HG02678 (cell line): ENCODE results near the gene SNAP29.

ENCODE experiments used
- ATAC-seq: cut with Tn5 transposase; IDR thresholded peaks from one replicate; pipeline ENCODE4 v1.9.1; 2021; ENCODE audit warnings: mild to moderate bottlenecking, moderate library complexity; ENCODE audit not compliant: unreplicated experiment

The SNAP29 gene

DNA sequence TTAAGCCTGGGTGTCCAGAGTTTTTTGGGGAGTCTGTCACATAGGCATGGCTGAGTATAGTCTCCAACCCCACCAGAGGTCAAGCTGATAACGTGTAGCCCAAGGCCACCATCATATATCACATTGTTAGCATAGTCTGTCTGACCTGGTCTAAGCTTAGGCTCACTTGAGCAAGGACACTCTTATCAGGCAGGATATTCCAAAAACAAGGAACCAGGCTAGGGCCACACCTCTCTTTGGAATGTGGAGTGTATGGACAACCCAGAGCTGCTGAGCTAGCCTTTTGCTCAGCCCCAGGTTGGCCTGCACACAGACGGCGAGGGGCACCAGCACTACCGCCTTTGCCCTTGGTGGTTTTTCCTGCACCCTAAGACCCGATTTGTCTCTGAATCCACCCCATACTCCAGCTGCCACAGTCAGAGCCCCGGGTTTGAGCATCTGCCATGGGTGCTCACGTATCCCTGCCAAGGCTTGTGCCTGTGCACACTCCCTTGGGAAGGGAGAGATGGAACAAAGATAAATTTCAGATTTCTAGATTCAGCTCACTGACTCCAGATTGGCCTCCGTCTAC is 7.2 kb downstream of the SNAP29 start:
- ATAC-seq: no peak

DNA sequence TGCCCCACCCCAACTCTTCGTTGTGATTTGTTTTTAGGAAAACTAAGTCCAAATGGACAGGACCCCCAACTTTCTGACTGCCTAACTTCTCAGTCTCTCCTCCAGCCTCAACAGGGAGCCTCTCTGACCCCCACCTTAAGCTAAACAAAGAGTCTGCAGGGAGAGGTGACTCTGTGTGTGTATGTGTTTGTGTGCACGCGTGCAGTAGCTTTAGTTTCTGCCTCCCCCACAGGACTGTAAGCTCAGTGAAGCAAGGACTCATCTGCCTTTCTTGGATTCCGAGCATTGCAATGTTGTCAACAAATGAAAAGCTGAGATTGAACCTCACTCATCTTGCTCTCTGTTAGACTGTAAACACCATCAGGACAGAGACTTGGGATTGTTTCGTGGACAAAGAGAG is 7.9 kb downstream of the SNAP29 start:
- ATAC-seq: no peak

GRCh38 chr22:20867179-20868024 is 8.6 kb downstream of the SNAP29 start:
- no peak for ATAC-seq

DNA sequence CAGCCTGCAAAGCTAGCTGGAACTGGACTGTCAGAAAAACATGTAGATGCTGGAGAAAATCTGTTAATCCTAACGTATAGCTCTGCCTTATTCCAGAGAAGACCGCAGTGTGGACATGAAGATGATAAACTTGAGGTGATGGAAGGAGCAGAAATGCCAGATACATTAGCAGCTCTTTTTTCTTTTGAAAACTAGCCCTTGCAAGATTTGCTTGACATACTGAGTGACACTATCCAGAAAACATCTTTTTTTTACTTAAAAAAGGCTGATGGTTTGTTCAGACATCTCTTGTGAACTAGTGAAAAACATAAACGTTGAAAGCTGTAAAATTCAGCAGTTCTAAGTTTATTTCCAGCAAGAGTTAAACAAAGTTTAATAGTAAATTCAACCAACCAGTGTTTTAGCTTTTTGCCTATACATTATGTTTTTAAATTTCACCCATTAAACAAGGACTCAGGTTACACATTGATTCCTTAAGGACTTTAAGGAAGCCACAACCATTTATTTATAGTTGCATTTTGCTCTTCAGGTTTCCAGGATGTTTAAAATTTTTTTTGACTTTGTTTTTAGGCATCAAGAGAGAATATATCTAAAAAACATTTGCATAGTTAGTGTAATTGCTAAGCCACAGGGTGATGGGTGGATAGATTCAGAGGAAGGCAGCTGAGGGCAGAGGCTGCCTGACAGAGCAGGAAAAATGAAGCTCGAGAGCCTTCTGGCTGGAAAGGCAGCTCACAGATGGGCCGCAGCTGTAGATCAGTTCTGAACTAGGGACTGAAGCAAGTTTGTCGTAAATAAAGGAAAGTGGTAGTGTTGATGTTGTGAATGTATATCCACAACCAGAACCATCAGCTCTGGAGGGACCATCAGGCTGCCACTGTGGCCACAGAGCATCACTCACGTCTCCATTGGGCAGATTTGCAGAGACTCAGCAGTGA is 9.5 kb downstream of the SNAP29 start:
- ATAC-seq: no peak

DNA sequence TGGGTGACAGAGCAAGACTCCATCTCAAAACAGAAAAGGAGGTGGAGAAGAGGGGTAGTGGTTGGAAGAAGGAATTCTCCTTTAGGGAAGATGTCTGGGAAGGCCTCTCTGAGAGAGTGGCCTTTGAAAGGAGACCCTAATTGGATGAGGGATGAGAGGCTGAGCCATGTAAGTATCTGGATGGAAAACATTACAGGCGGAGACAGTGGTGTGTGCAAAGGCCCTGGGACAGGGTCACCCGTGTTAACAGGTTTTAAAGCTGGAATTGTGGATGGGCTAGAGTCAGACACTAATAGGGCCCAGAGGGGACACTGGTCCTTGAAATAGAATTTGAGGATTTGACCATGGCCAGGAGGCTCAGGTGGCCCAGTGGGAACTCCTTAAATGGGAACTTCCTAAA is 10.4 kb downstream of the SNAP29 start:
- ATAC-seq: no peak

DNA sequence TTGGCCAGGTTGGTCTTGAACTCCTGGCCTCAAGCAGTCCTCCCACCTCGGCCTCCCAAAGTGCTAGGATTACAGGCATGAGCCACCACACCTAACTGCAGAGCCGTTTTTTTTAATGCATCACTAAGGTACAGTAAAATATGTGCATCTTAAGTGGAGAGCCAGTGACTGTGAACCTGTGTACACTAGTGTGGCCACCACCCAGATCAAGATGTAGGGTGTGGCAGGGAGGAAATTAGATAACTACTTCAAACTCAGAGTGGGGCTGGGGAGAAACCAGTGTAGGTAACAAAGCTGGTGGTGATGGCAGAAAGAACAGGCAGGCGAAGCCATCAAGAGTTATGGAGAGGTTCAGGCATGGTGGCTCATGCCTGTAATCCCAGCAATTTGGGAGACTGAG is 14.4 kb downstream of the SNAP29 start:
- no peak for ATAC-seq

DNA sequence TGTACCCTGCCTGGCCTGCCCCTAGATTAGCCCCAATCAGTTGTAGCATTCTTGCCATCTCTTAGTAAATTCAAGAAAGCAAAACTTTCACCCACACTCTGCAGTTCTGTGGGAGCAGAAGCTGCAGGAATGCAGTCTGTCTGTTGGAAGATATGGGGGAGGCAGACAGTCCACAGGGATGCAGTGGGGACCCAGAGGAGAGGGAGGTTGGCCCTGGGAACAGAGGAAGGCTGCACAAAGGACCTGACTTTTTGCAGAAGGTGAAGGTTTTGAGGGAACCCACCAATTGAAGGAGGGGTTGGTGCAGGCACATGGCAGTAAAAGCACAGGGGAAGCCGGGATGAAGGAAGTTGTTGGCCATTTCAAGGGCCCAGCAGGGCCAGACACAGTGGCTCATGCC is 16.5 kb downstream of the SNAP29 start:
- ATAC-seq: no peak

GRCh38 chr22:20877715-20878114 is 18.9 kb downstream of the SNAP29 start:
- no peak for ATAC-seq

DNA sequence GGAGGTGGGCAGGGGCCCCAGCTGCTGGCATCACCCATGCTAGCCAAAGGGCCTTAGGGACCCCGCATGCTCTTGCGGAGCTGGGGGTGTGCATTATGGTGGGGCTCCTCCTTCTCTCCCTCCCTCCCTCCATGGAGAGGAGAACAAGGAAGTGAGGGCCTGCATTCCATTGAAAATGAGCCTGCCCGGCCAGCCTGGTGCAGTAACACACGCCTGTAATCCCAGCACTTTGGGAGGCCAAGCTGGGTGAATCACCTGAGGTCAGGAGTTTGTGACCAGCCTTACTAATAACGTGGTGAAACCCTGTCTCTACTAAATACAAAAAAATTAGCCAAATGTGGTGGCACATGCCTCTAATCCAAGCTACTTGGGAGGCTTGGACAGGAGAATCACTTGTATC is 22.4 kb downstream of the SNAP29 start:
- ATAC-seq: no peak

GRCh38 chr22:20881869-20882815 is 23.3 kb downstream of the SNAP29 start:
- ATAC-seq: no peak

DNA sequence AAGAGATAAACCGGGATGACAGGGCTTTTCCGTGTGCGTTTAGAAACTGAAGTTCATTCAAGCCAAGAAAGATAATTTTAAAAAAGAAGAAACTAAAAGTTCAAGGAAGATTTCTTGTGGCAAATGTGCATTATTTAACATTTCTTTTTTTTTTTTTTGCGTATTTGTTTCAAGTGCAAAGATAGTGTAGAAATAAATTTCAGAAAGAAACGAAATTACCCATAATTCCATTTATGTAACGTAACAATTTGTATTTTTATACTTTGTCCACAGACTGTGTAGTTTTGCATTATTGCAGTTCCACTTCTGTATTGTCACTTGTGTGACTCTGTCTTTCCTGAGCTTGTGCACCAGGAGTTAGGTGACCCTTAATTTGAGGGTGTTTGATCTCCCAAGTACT is 24.0 kb downstream of the SNAP29 start:
- no peak for ATAC-seq

DNA sequence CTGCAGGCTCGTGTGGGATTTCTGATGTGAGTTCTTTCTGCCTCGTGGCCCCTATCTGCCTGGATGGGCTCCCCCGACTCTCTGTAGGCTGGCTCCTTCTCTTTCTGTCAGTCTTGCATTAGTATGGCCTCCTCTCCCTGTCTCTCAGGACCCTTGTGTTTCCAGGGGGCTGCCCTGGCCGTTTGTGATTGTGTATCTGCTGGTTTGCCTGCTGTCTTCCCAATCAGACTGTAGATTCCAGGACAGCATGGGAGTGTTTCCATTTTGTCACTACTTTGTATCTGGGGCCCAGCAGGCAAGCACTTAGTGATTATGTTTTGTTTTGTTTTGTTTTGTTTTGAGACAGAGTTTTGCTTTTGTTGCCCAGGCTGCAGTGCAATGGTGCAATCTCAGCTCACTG is 25.6 kb downstream of the SNAP29 start:
- no peak for ATAC-seq

GRCh38 chr22:20885017-20885556 is 26.3 kb downstream of the SNAP29 start:
- ATAC-seq: no peak

DNA sequence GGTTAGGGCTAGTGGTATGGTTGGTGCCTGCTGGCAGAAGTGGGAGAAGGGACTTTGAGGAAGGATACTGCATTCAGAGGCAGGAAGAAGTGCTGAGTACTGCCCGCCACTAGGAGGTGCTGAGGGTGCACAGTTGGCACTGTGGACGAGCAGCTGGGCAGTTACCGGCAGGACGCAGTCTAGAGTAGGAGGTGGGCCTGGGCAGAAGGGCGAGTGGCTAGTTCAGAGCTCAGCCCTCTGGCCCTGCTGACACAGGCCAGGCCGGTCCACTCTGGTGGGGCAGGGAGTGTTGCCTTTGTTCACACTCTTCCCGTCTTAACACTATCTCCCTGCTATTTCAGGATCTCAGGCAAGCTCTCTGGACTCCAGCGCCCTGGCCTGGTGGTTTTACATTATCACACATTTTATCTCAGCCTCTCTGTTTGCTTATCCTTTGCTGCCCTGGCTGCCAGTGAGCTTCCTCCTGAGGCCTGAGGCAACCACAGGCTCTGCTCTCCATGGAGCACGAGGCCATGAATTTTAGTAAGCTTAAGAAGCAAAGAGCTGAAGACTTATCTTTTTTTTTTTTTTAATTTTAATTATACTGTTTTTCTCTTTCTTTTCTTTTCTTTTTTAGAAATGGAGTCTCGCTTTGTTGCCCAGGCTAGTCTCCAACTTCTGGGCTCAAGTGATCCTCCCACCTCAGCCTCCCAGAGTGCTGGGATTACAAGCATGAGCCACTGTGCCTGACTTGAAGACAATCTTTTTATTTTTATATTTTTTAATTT is 26.9 kb downstream of the SNAP29 start:
- ATAC-seq: no peak

DNA sequence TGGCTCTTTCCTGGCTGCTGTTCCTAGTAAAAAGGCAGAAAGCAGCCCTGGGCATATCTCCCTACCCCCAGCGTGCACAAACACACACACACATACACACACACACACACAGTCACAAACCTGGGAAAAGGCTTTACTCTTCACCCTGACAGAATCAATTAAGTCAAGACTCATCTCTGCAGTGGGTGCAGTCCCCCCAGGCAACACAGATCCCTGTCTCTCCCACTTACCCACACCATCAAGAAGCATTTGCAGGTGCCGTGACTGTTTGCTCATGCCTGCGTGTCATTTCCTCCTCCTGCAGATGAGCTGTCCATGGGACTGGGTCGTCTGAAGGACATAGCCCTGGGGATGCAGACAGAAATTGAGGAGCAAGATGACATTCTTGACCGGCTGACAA is 28.6 kb downstream of the SNAP29 start:
- ATAC-seq: no peak

GRCh38 chr22:20889025-20889704 is 30.4 kb downstream of the SNAP29 start:
- ATAC-seq: no peak

GRCh38 chr22:20889904-20890540 is 31.2 kb downstream of the SNAP29 start:
- ATAC-seq: no peak

- ATAC-seq: no peak
Measured at GRCh38 chr22:20890975-20891374, 32.2 kb downstream of the SNAP29 start.
